ENCODE data around the gene LTBP1. TPM values are rescaled to one million over a fixed set of nuclear protein-coding genes. Genes with fewer than 3 reads are reported as not detected.

Gene LTBP1
- total and polyA plus RNA-seq, 2 experiments from 2014 or later = 35.6 to 68.9 TPM

GRCh38 chr2:33213648-33214047 is 266.9 kb downstream of the LTBP1 start:
- no peaks in the 10 kb centered on the region for H3K36me3 ChIP-seq (replicated peaks; ENCODE audit: insufficient read depth, low read depth)
- no peaks in the 10 kb centered on the region for H3K27me3 ChIP-seq
- H3K79me2 ChIP-seq = no peaks in the 10 kb centered on the region
- WGBS (ENCODE audit: low lambda C conversion rate, missing lambda C conversion rate) = 96% methylated on average over 2 of the region's 2 CpGs
- no peak overlapping the region for H3K4me2 ChIP-seq
- no peak overlapping the region for H3K4me3 ChIP-seq
- H3K27ac ChIP-seq = no peak overlapping the region
- TF ChIP-seq, protein P1, sequence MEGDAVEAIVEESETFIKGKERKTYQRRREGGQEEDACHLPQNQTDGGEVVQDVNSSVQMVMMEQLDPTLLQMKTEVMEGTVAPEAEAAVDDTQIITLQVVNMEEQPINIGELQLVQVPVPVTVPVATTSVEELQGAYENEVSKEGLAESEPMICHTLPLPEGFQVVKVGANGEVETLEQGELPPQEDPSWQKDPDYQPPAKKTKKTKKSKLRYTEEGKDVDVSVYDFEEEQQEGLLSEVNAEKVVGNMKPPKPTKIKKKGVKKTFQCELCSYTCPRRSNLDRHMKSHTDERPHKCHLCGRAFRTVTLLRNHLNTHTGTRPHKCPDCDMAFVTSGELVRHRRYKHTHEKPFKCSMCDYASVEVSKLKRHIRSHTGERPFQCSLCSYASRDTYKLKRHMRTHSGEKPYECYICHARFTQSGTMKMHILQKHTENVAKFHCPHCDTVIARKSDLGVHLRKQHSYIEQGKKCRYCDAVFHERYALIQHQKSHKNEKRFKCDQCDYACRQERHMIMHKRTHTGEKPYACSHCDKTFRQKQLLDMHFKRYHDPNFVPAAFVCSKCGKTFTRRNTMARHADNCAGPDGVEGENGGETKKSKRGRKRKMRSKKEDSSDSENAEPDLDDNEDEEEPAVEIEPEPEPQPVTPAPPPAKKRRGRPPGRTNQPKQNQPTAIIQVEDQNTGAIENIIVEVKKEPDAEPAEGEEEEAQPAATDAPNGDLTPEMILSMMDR (IDR thresholded peaks at IDR 0.05; ENCODE audit: poor library complexity) = no peak
- TF ChIP-seq EZH2phosphoT487 (IDR thresholded peaks at IDR 0.05; ENCODE audit: low read depth, severe bottlenecking, unreplicated experiment) = no peak
- no peak for TF ChIP-seq EZH2 (IDR thresholded peaks at IDR 0.05; ENCODE audit: borderline replicate concordance)
- peaks cover 21% of the 10 kb centered on the region for H3K4me1 ChIP-seq (ENCODE audit: insufficient read depth)
- H3K9me3 ChIP-seq (ENCODE audit: low read depth) = no peaks in the 10 kb centered on the region
- no peaks in the 10 kb centered on the region for H3K9me2 ChIP-seq (replicated peaks; ENCODE audit: insufficient read depth)
- no peak for DNase-seq (ENCODE audit: low spot score)
- H2AFZ ChIP-seq = no peak overlapping the region
- H4K20me1 ChIP-seq (ENCODE audit: insufficient read depth, poor library complexity, severe bottlenecking) = no peaks in the 10 kb centered on the region

DNA sequence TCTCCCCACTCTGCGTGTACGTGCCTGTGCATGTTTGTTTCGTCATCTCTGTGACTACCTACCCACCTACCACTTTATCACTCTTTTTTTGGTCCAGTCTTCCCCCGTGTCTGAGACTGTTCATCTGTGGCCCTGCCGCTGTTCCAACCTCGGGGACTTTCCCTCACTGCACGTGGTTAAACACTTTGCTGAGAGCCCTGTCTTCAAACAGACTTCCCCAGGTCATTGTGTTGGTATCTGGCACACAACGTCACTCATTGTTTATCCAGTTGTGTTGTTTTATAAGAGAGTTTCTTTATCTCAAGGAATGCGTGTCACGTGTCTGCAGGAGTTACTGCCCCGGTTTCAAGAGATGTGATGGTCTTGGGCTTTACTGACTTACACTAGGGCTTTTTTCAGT is 267.7 kb downstream of the LTBP1 start:
- DNase-seq (ENCODE audit: low spot score) = peak; percentile 55
- H3K9me2 ChIP-seq (replicated peaks; ENCODE audit: insufficient read depth) = no peaks in the 10 kb centered on the region
- H4K20me1 ChIP-seq (ENCODE audit: insufficient read depth, poor library complexity, severe bottlenecking) = no peaks in the 10 kb centered on the region
- H3K4me2 ChIP-seq = peak overlapping the region; percentile 6
- H2AFZ ChIP-seq = no peak overlapping the region
- H3K79me2 ChIP-seq = no peaks in the 10 kb centered on the region
- 53% methylated on average over 11 of the region's 11 CpGs for WGBS (ENCODE audit: low lambda C conversion rate, missing lambda C conversion rate)
- peak overlapping the region; percentile 37 for H3K27ac ChIP-seq
- H3K9me3 ChIP-seq (ENCODE audit: low read depth) = no peaks in the 10 kb centered on the region
- TF ChIP-seq, protein P1 (IDR thresholded peaks at IDR 0.05; ENCODE audit: poor library complexity) = no peak
- TF ChIP-seq EZH2 (IDR thresholded peaks at IDR 0.05; ENCODE audit: borderline replicate concordance) = no peak
- H3K4me3 ChIP-seq = no peak overlapping the region
- H3K4me1 ChIP-seq (ENCODE audit: insufficient read depth) = peaks cover 21% of the 10 kb centered on the region
- H3K27me3 ChIP-seq = no peaks in the 10 kb centered on the region
- no peaks in the 10 kb centered on the region for H3K36me3 ChIP-seq (replicated peaks; ENCODE audit: insufficient read depth, low read depth)

GRCh38 chr2:33214857-33215256 is 268.1 kb downstream of the LTBP1 start:
- Histone ChIP-seq H4K20me1 (ENCODE audit: insufficient read depth, poor library complexity, severe bottlenecking) (no peaks in the 10 kb centered on the region), H3K27me3 (no peaks in the 10 kb centered on the region), H3K4me1 (ENCODE audit: insufficient read depth) (peaks cover 17% of the 10 kb centered on the region), H3K9me3 (ENCODE audit: low read depth) (no peaks in the 10 kb centered on the region), H3K79me2 (no peaks in the 10 kb centered on the region), H3K4me3 (no peak overlapping the region), H3K9me2 (replicated peaks; ENCODE audit: insufficient read depth) (no peaks in the 10 kb centered on the region), H3K36me3 (replicated peaks; ENCODE audit: insufficient read depth, low read depth) (no peaks in the 10 kb centered on the region), H3K4me2 (peak overlapping the region; percentile 6), H3K27ac (peak overlapping the region; percentile 37), H2AFZ (no peak overlapping the region)
- 62% methylated on average over 6 of the region's 6 CpGs for WGBS (ENCODE audit: low lambda C conversion rate, missing lambda C conversion rate)
- TF ChIP-seq, protein P1 (IDR thresholded peaks at IDR 0.05; ENCODE audit: poor library complexity) = no peak
- TF ChIP-seq EZH2phosphoT487 (IDR thresholded peaks at IDR 0.05; ENCODE audit: low read depth, severe bottlenecking, unreplicated experiment) (no peak), EZH2 (IDR thresholded peaks at IDR 0.05; ENCODE audit: borderline replicate concordance) (no peak)
- no peak for DNase-seq (ENCODE audit: low spot score)

DNA sequence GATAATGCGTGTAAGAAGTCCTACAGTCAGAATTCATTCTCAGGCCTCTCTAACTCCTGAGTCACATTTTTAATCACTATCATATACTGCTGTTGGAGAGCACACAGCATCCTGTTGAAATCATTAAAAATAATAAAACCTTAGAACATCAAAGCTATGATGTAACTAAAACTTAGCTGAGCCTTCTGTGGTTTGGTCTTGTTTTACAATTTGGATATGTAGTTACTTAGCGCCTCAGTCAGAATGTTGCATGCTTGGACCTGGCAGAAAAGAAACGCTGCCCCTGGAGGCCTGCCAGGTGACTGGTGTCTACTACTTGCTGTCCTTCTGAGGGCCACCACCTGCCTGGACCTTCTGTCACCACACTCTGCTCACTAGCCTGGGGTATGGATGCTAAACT is 268.5 kb downstream of the LTBP1 start:
- H3K9me3 ChIP-seq (ENCODE audit: low read depth) = no peaks in the 10 kb centered on the region
- no peaks in the 10 kb centered on the region for H3K36me3 ChIP-seq (replicated peaks; ENCODE audit: insufficient read depth, low read depth)
- no peaks in the 10 kb centered on the region for H3K27me3 ChIP-seq
- peak overlapping the region; percentile 37 for H3K27ac ChIP-seq
- no peak overlapping the region for H2AFZ ChIP-seq
- no peaks in the 10 kb centered on the region for H3K9me2 ChIP-seq (replicated peaks; ENCODE audit: insufficient read depth)
- peak; percentile 26 for DNase-seq (ENCODE audit: low spot score)
- no peaks in the 10 kb centered on the region for H4K20me1 ChIP-seq (ENCODE audit: insufficient read depth, poor library complexity, severe bottlenecking)
- 85% methylated on average over 3 of the region's 3 CpGs for WGBS (ENCODE audit: low lambda C conversion rate, missing lambda C conversion rate)
- no peaks in the 10 kb centered on the region for H3K79me2 ChIP-seq
- no peak overlapping the region for H3K4me2 ChIP-seq
- TF ChIP-seq EZH2 (IDR thresholded peaks at IDR 0.05; ENCODE audit: borderline replicate concordance) = no peak
- TF ChIP-seq EZH2phosphoT487 (IDR thresholded peaks at IDR 0.05; ENCODE audit: low read depth, severe bottlenecking, unreplicated experiment) = no peak
- TF ChIP-seq, protein P1 (IDR thresholded peaks at IDR 0.05; ENCODE audit: poor library complexity) = no peak
- H3K4me1 ChIP-seq (ENCODE audit: insufficient read depth) = peaks cover 13% of the 10 kb centered on the region
- no peak overlapping the region for H3K4me3 ChIP-seq

Measured in hepatocyte (in vitro differentiated cells).